Neural progenitor cell (in vitro differentiated cells): ENCODE measurements around the gene ABCC4. TPM values are rescaled to one million over a fixed set of nuclear protein-coding genes. Genes with fewer than 3 reads are reported as not detected.

ENCODE experiments used
- DNase-seq: peaks from one replicate; pipeline ENCODE4 v3.0.0-alpha.2; 2016; ENCODE audit warnings: low spot score
- H2AFZ ChIP-seq: fragments of 200-600 bp; sonication (generic); replicated peaks from 2 replicates; pipeline ENCODE4 v1.6.1; 2016; ENCODE audit warnings: antibody characterized with exemption
- H3F3A ChIP-seq: fragments of 200-600 bp; sonication (generic); 2 replicates; pipeline ENCODE4 v1.6.1; 2016; ENCODE audit warnings: antibody characterized with exemption, low read depth
- H3K27ac ChIP-seq: fragments of 200-600 bp; sonication (generic); 2 replicates; pipeline ENCODE4 v1.5.1; 2016; ENCODE audit warnings: mild to moderate bottlenecking
- H3K27me3 ChIP-seq: fragments of 200-600 bp; sonication (generic); 2 replicates; pipeline ENCODE4 v1.6.1; 2016; ENCODE audit warnings: mild to moderate bottlenecking, moderate library complexity
- H3K36me3 ChIP-seq: fragments of 200-600 bp; sonication (generic); 2 replicates; pipeline ENCODE4 v1.5.1; 2016
- H3K4me1 ChIP-seq: fragments of 200-600 bp; sonication (generic); 2 replicates; pipeline ENCODE4 v1.6.1; 2016; ENCODE audit warnings: mixed run types
- H3K4me2 ChIP-seq: fragments of 200-600 bp; sonication (generic); 2 replicates; pipeline ENCODE4 v1.6.1; 2016
- H3K4me3 ChIP-seq: fragments of 200-600 bp; sonication (generic); 2 replicates; pipeline ENCODE4 v1.5.1; 2016
- H3K79me2 ChIP-seq: fragments of 200-600 bp; sonication (generic); 2 replicates; pipeline ENCODE4 v1.6.1; 2016; ENCODE audit warnings: low read depth
- H3K9ac ChIP-seq: fragments of 200-600 bp; sonication (generic); 2 replicates; pipeline ENCODE4 v1.6.1; 2016
- H3K9me3 ChIP-seq: fragments of 200-600 bp; sonication (generic); 2 replicates; pipeline ENCODE4 v1.5.1; 2016; ENCODE audit warnings: low read depth
- H4K20me1 ChIP-seq: fragments of 200-600 bp; sonication (generic); 2 replicates; pipeline ENCODE4 v1.6.1; 2016; ENCODE audit warnings: low read depth
- H3K27ac Mint-ChIP-seq: 3 replicates; pipeline ENCODE4 v1.8.0; 2021; ENCODE audit warnings: mixed read lengths
- H3K27me3 Mint-ChIP-seq: 2 replicates; pipeline ENCODE4 v1.8.0; 2022; ENCODE audit warnings: low read depth, mild to moderate bottlenecking, inconsistent platforms, moderate library complexity, mixed read lengths; ENCODE audit not compliant: insufficient read depth
- H3K36me3 Mint-ChIP-seq: 3 replicates; pipeline ENCODE4 v1.8.0; 2021; ENCODE audit warnings: mixed read lengths
- H3K4me1 Mint-ChIP-seq: 3 replicates; pipeline ENCODE4 v1.8.0; 2021; ENCODE audit warnings: mixed read lengths
- H3K4me3 Mint-ChIP-seq: 3 replicates; pipeline ENCODE4 v1.8.0; 2021; ENCODE audit warnings: mild to moderate bottlenecking, moderate library complexity, mixed read lengths
- H3K9me3 Mint-ChIP-seq: 3 replicates; pipeline ENCODE4 v1.8.0; 2020; ENCODE audit warnings: mixed read lengths
- EZH2 ChIP-seq: fragments of 200-600 bp; sonication (generic); IDR thresholded peaks from 2 replicates; pipeline ENCODE4 v1.6.1; 2017; ENCODE audit warnings: antibody characterized with exemption, mild to moderate bottlenecking, moderate library complexity
- EZH2phosphoT487 ChIP-seq: fragments of 200-600 bp; sonication (generic); IDR thresholded peaks from 2 replicates; pipeline ENCODE4 v1.6.1; 2017; ENCODE audit warnings: antibody characterized with exemption
- total RNA-seq: library from RNA; depleted of rRNA; stranded (reverse); fragments of >200 nt; gene quantifications from 2 replicates; pipeline ENCODE4 v1.2.3, GENCODE V29; 2015; ENCODE audit warnings: low replicate concordance
- TF ChIP-seq, protein P1 (sequence below): fragments of 200-600 bp; sonication (generic); IDR thresholded peaks from 2 replicates; pipeline ENCODE4 v1.5.1; 2017; ENCODE audit warnings: antibody characterized with exemption, mild to moderate bottlenecking

The ABCC4 gene
- total RNA-seq, 1 donor from 2014 or later, result 23.6 TPM

DNA sequence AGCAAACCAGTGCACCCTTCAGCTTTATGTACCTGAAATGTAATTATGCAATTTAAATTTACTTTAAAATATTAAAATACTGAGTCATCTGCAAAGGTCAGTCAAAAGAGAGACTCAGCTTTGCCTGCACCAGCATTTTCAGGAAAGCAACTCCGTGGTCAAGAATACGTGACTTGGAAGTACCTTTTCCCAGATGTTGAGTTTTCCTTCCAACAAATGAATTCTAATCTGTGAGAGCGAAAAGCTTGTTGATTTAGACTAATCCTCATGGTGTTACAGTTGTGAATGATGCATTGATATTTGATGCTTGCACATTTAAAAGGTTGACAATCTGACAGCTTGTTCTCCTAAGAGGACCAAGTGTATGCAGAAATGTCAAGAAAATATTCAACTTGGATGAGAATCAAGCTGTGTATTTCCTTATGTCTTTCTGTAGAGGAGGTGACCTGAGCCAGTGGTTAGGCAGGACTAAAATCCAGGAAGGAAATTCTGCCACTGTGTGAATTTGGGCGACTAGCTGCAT, 270.4 kb downstream of the ABCC4 start:
- no peaks in the 10 kb centered on the region for H3K9me3 Mint-ChIP-seq
- H3K27ac ChIP-seq, result no peak overlapping the region
- no peak overlapping the region for H2AFZ ChIP-seq
- no peak overlapping the region for H3K9ac ChIP-seq
- no peak overlapping the region for H3K27ac Mint-ChIP-seq
- H3K9me3 ChIP-seq, result no peaks in the 10 kb centered on the region
- no peaks in the 10 kb centered on the region for H3K27me3 ChIP-seq
- no peaks in the 10 kb centered on the region for H3K4me1 Mint-ChIP-seq
- H3K36me3 ChIP-seq, result no peaks in the 10 kb centered on the region
- no peak overlapping the region for H3K4me3 ChIP-seq
- peaks cover 8% of the 10 kb centered on the region for H3K4me1 ChIP-seq
- no peaks in the 10 kb centered on the region for H4K20me1 ChIP-seq
- H3K4me2 ChIP-seq, result no peak overlapping the region
- H3K36me3 Mint-ChIP-seq, result no peaks in the 10 kb centered on the region
- H3K4me3 Mint-ChIP-seq, result no peak overlapping the region
- TF ChIP-seq EZH2phosphoT487 (no peak), EZH2 (no peak)
- TF ChIP-seq, protein P1, sequence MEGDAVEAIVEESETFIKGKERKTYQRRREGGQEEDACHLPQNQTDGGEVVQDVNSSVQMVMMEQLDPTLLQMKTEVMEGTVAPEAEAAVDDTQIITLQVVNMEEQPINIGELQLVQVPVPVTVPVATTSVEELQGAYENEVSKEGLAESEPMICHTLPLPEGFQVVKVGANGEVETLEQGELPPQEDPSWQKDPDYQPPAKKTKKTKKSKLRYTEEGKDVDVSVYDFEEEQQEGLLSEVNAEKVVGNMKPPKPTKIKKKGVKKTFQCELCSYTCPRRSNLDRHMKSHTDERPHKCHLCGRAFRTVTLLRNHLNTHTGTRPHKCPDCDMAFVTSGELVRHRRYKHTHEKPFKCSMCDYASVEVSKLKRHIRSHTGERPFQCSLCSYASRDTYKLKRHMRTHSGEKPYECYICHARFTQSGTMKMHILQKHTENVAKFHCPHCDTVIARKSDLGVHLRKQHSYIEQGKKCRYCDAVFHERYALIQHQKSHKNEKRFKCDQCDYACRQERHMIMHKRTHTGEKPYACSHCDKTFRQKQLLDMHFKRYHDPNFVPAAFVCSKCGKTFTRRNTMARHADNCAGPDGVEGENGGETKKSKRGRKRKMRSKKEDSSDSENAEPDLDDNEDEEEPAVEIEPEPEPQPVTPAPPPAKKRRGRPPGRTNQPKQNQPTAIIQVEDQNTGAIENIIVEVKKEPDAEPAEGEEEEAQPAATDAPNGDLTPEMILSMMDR, result no peak
- DNase-seq, result no peak
- H3K79me2 ChIP-seq, result no peaks in the 10 kb centered on the region
- H3K27me3 Mint-ChIP-seq, result peaks cover 2% of the 10 kb centered on the region
- peaks cover under 1% of the 10 kb centered on the region for H3F3A ChIP-seq

DNA sequence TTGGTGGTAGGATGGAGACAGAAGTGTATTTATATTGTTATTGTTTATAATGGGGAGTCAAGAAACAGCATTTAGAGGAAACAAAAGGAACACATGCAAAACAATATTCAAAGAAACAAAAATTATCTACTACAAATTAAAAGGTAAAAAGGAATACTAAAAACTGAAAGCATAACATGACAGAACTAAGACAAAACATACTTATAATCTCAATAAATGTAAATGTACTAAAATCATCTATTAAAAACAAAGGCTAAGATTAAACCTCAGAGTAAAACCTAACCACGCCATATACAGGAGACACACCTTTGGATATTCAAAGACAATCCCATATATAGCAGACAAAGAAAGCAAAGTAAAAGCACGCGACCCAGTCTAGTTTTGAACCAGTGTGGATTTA, 273.6 kb downstream of the ABCC4 start:
- no peak for DNase-seq
- Histone ChIP-seq H3K4me1 (peaks cover 6% of the 10 kb centered on the region), H3K79me2 (no peaks in the 10 kb centered on the region), H3K27me3 (no peaks in the 10 kb centered on the region), H3K4me2 (no peak overlapping the region), H3K27ac (no peak overlapping the region), H3K9me3 (no peaks in the 10 kb centered on the region), H3F3A (peaks cover 5% of the 10 kb centered on the region), H3K4me3 (no peak overlapping the region), H4K20me1 (no peaks in the 10 kb centered on the region), H2AFZ (no peak overlapping the region), H3K9ac (no peak overlapping the region), H3K36me3 (no peaks in the 10 kb centered on the region)
- Mint-ChIP-seq H3K36me3 (peaks cover 4% of the 10 kb centered on the region), H3K4me3 (no peak overlapping the region), H3K27ac (no peak overlapping the region), H3K9me3 (no peaks in the 10 kb centered on the region), H3K4me1 (peaks cover 8% of the 10 kb centered on the region), H3K27me3 (peaks cover 5% of the 10 kb centered on the region)
- TF ChIP-seq EZH2 (no peak), EZH2phosphoT487 (no peak)
- TF ChIP-seq, protein P1, result no peak

DNA sequence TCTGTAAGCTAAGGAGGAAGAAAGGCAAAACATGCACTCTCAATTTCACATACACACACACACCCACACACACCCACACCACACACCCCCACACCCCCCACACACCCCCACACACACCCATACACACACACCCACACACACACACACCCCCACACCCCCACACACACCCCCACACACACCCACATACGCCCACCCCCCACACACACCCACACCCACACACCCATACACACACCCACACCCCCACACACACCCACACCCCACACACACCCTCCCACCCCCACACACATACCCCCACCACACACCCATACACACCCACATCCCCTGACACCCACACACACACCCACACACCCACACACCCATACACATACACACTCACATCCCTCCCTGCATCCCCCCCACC, 276.1 kb downstream of the ABCC4 start:
- peaks cover 8% of the 10 kb centered on the region for H3K4me1 Mint-ChIP-seq
- Histone ChIP-seq H3K4me1 (peaks cover 6% of the 10 kb centered on the region), H2AFZ (no peak overlapping the region), H3K36me3 (no peaks in the 10 kb centered on the region), H3F3A (peaks cover 5% of the 10 kb centered on the region), H3K27ac (no peak overlapping the region), H3K9me3 (no peaks in the 10 kb centered on the region), H3K4me3 (no peak overlapping the region), H4K20me1 (no peaks in the 10 kb centered on the region), H3K27me3 (no peaks in the 10 kb centered on the region), H3K79me2 (no peaks in the 10 kb centered on the region), H3K4me2 (no peak overlapping the region), H3K9ac (no peak overlapping the region)
- H3K36me3 Mint-ChIP-seq, result peaks cover 4% of the 10 kb centered on the region
- H3K4me3 Mint-ChIP-seq, result no peak overlapping the region
- TF ChIP-seq, protein P1, result no peak
- TF ChIP-seq EZH2 (no peak), EZH2phosphoT487 (no peak)
- no peaks in the 10 kb centered on the region for H3K9me3 Mint-ChIP-seq
- no peak for DNase-seq
- H3K27me3 Mint-ChIP-seq, result peaks cover 5% of the 10 kb centered on the region
- no peak overlapping the region for H3K27ac Mint-ChIP-seq
